HL-60 (cell line): ENCODE results near the gene TPBGL.

Experiments
- CTCF ChIP-seq: IDR thresholded peaks from one replicate; pipeline ENCODE4 v1.5.1; 2011; ENCODE audit warnings: low read length, control low read depth, inconsistent platforms; ENCODE audit not compliant: insufficient read depth
- GABPA ChIP-seq: IDR thresholded peaks from 2 replicates; pipeline ENCODE4 v1.6.1; 2012; ENCODE audit warnings: low read depth
- POLR2AphosphoS5 ChIP-seq: IDR thresholded peaks from 2 replicates; pipeline ENCODE4 v1.6.1; 2012; ENCODE audit warnings: low read depth
- REST ChIP-seq: IDR thresholded peaks from 2 replicates; pipeline ENCODE4 v1.6.1; 2012; ENCODE audit warnings: low read depth; ENCODE audit not compliant: insufficient replicate concordance

- TF ChIP-seq CTCF = no peak
- no peak for TF ChIP-seq POLR2AphosphoS5
- no peak for TF ChIP-seq REST
- TF ChIP-seq GABPA = no peak
Observed at GRCh38 chr11:75291741-75292140, 51.2 kb downstream of the TPBGL start.
